HepG2 (cell line): ENCODE data around the gene ATP7B. TPM values are rescaled to one million over a fixed set of nuclear protein-coding genes. Genes with fewer than 3 reads are reported as not detected.

Experiments
- AFF4 ChIP-seq: sonication (generic); formaldehyde crosslinking; IDR thresholded peaks from 2 replicates; pipeline ENCODE4 v1.4.0; 2020; ENCODE audit warnings: missing genetic modification reagents
- FOXO4 ChIP-seq: sonication (generic); formaldehyde crosslinking; conservative IDR thresholded peaks from 2 replicates; pipeline ENCODE4 v1.8.1; 2023; ENCODE audit warnings: missing genetic modification reagents
- GABPA ChIP-seq, 2 experiments: IDR thresholded peaks; 2 replicates each; pipeline ENCODE4 v1.6.1; 2011 to 2016; ENCODE audit warnings: low read depth in 2 of 2, low read length in 1 of 2, missing biosample characterization in 1 of 2, missing genetic modification characterization in 1 of 2
- GATA4 ChIP-seq: sonication (generic); IDR thresholded peaks from 2 replicates; pipeline ENCODE4 v1.6.1; 2016; ENCODE audit warnings: antibody characterized with exemption, low read depth, borderline replicate concordance
- GTF2F1 ChIP-seq: fragments of 150-350 bp; IDR thresholded peaks from 2 replicates; pipeline ENCODE4 v1.6.1; 2014; ENCODE audit warnings: low read length
- HHEX ChIP-seq: IDR thresholded peaks from 2 replicates; pipeline ENCODE4 v1.6.1; 2016; ENCODE audit warnings: control low read depth
- KMT2A ChIP-seq: sonication (generic); formaldehyde crosslinking; IDR thresholded peaks from 2 replicates; pipeline ENCODE4 v1.4.0; 2020; ENCODE audit warnings: missing genetic modification reagents
- MZF1 ChIP-seq: sonication (generic); formaldehyde crosslinking; IDR thresholded peaks from 2 replicates; pipeline ENCODE4 v1.8.1; 2023; ENCODE audit warnings: mild to moderate bottlenecking, missing genetic modification reagents, borderline replicate concordance
- PBX2 ChIP-seq: IDR thresholded peaks from 2 replicates; pipeline ENCODE4 v1.6.1; 2016; ENCODE audit warnings: control low read depth
- PCBP1 ChIP-seq: fragments of 200-400 bp; formaldehyde crosslinking; IDR thresholded peaks from 2 replicates; pipeline ENCODE4 v1.6.1; 2017; ENCODE audit warnings: mild to moderate bottlenecking, low read depth, low read length, borderline replicate concordance
- POLR2AphosphoS2 ChIP-seq: IDR thresholded peaks from 2 replicates; pipeline ENCODE4 v1.6.1; 2011; ENCODE audit warnings: low read depth, low read length, improper control_type of control experiment
- TCF7 ChIP-seq: sonication (generic); IDR thresholded peaks from 2 replicates; pipeline ENCODE4 v1.6.1; 2016; ENCODE audit warnings: antibody characterized with exemption, low read depth
- TCF7L2 ChIP-seq: IDR thresholded peaks from 2 replicates; pipeline ENCODE4 v1.6.1; 2011; ENCODE audit warnings: mild to moderate bottlenecking, low read depth, low read length, moderate library complexity
- YEATS2 ChIP-seq: sonication (generic); formaldehyde crosslinking; IDR thresholded peaks from 2 replicates; pipeline ENCODE4 v1.4.0; 2020; ENCODE audit warnings: missing genetic modification reagents, borderline replicate concordance
- ZBTB8A ChIP-seq: sonication (generic); formaldehyde crosslinking; IDR thresholded peaks from 2 replicates; pipeline ENCODE4 v1.4.0; 2020; ENCODE audit warnings: mild to moderate bottlenecking, low read depth, missing genetic modification reagents, borderline replicate concordance
- ZNF335 ChIP-seq: sonication (generic); formaldehyde crosslinking; IDR thresholded peaks from 2 replicates; pipeline ENCODE4 v1.4.0; 2020; ENCODE audit warnings: missing genetic modification reagents
- ZNF503 ChIP-seq: sonication (generic); formaldehyde crosslinking; IDR thresholded peaks from 2 replicates; pipeline ENCODE4 v1.4.0; 2020; ENCODE audit warnings: missing genetic modification reagents
- ZNF510 ChIP-seq: sonication (generic); formaldehyde crosslinking; IDR thresholded peaks from 2 replicates; pipeline ENCODE4 v1.4.0; 2020; ENCODE audit warnings: low read depth, mild to moderate bottlenecking, missing genetic modification reagents
- ZNF550 ChIP-seq: sonication (generic); formaldehyde crosslinking; IDR thresholded peaks from 2 replicates; pipeline ENCODE4 v1.4.0; 2020; ENCODE audit warnings: mild to moderate bottlenecking, missing genetic modification reagents, borderline replicate concordance
- ZNF562 ChIP-seq: sonication (generic); formaldehyde crosslinking; IDR thresholded peaks from 2 replicates; pipeline ENCODE4 v1.8.0; 2022; ENCODE audit warnings: missing genetic modification reagents, borderline replicate concordance
- ZNF749 ChIP-seq: sonication (generic); formaldehyde crosslinking; IDR thresholded peaks from 2 replicates; pipeline ENCODE4 v1.8.0; 2022; ENCODE audit warnings: mild to moderate bottlenecking, missing genetic modification reagents, moderate library complexity, borderline replicate concordance
- ZNF776 ChIP-seq: sonication (generic); formaldehyde crosslinking; IDR thresholded peaks from 2 replicates; pipeline ENCODE4 v1.4.0; 2020; ENCODE audit warnings: mild to moderate bottlenecking, missing genetic modification reagents
- polyA plus RNA-seq, 8 experiments: library from polyadenylated mRNA; depleted of rRNA in 3 of 8; stranded (reverse) in 7 of 8; unstranded in 1 of 8; fragments of >200 nt; fragmentation: Illumina TruSeq in 4 of 8; extraction: Trizol in 4 of 8; gene quantifications; 2 replicates each; pipeline versions ENCODE4 v1.2.1 to v1.2.3, GENCODE V29; 2011 to 2016; ENCODE audit warnings: low read depth in 4 of 8, missing spikeins in 1 of 8, mixed read lengths in 1 of 8; ENCODE audit not compliant: insufficient read depth in 1 of 8
- total RNA-seq, 5 experiments: library from RNA; depleted of rRNA; stranded (reverse); fragments of >200 nt; fragmentation: Illumina TruSeq; extraction: Trizol; gene quantifications; 2 replicates each; pipeline ENCODE4 v1.2.3, GENCODE V29; 2016; ENCODE audit warnings: low read depth in 1 of 5

Gene ATP7B
- total and polyA plus RNA-seq, 2 of the 13 experiments (the other 11 are each of a cell fraction or from before 2014, with no cell fraction given), result 31.8 to 57.4 TPM

- TF ChIP-seq ZNF335 (no peak), GABPA (IDR thresholded peaks at IDR 0.05; ENCODE audit: low read depth, low read length) (no peak), GABPA (CRISPR knock-in tag; IDR thresholded peaks at IDR 0.05; ENCODE audit: low read depth) (peak; percentile 80), ZNF749 (no peak), ZNF503 (CRISPR knock-in tag) (no peak), GTF2F1 (no peak), GATA4 (no peak), TCF7L2 (no peak), ZNF550 (CRISPR knock-in tag) (0 out of 2 replicates have a peak, but pooled peaks have one; percentile 62), TCF7 (no peak), FOXO4 (CRISPR knock-in tag) (no peak), ZNF562 (CRISPR knock-in tag) (no peak), ZNF776 (CRISPR knock-in tag) (no peak), ZNF510 (no peak), HHEX (CRISPR knock-in tag) (no peak), POLR2AphosphoS2 (no peak), PBX2 (CRISPR knock-in tag) (no peak), AFF4 (CRISPR knock-in tag) (no peak), MZF1 (CRISPR knock-in tag) (no peak), KMT2A (no peak), PCBP1 (no peak), ZBTB8A (CRISPR knock-in tag) (no peak), YEATS2 (peak; percentile 39; the same call in 1 of the 2 replicates)
Measured at GRCh38 chr13:51971520-51972426, 39.5 kb downstream of the ATP7B start (continued).
